ENCODE data around the gene SHH. TPM values are rescaled to one million over a fixed set of nuclear protein-coding genes. Genes with fewer than 3 reads are reported as not detected.

SHH gene
- total RNA-seq, 4 donors from 2014 or later, result not detected

DNA sequence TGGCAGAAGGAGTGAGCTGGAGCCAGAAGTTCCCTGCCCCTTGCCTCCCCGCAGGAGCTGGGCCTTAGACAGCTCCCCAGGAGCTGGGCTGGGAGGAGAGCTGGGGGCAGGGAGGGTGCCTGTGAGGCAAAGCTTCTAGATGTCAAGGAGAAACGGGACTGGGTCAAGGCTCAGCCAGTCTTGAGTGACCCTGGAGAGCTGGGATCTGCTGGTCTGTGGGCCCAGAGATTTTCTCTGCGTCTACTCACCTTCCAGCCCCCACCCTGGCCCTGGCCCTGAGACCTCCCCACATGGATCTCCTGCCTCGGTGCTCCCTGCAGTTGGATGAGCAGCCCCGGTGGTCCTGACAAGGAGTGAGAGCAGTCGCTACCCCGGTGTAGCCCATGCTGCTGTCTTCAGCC lies 20.3 kb upstream of the SHH start:
- 76 to 89% methylated on average over 3 to 5 of the region's 7 CpGs for WGBS, 2 donors
- TF ChIP-seq CTCF (IDR thresholded peaks at IDR 0.05), result no peak
- TF ChIP-seq POLR2A (IDR thresholded peaks at IDR 0.05), result no peak

GRCh38 chr7:155831807-155832524 lies 19.7 kb upstream of the SHH start:
- intact Hi-C loops (cut with DNase I), result no loop called here
- Histone ChIP-seq H3K27ac (no peak overlapping the region), H3K9me3 (no peaks in the 10 kb centered on the region), H3K4me1 (no peaks in the 10 kb centered on the region), H3K27me3 (peaks cover 0 to 47% (median 0%) of the 10 kb centered on the region in 4 donors), H3K36me3 (no peaks in the 10 kb centered on the region), H3K4me3 (no peak overlapping the region)
- no peak for TF ChIP-seq POLR2A (IDR thresholded peaks at IDR 0.05)
- no peak for DNase-seq
- WGBS, 2 donors, result 70 to 76% methylated on average over 11 to 16 of the region's 18 CpGs

More for the DNA sequence above, 20.3 kb upstream of the SHH start:
- Histone ChIP-seq H3K36me3 (no peaks in the 10 kb centered on the region), H3K9me3 (no peaks in the 10 kb centered on the region), H3K4me3 (no peak overlapping the region), H3K27ac (no peak overlapping the region), H3K27me3 (peaks cover 0 to 45% (median 0%) of the 10 kb centered on the region in 4 donors), H3K4me1 (no peaks in the 10 kb centered on the region)
- no peak for DNase-seq
- intact Hi-C loops (cut with DNase I), result no loop called here

GRCh38 chr7:155830961-155831806 lies 18.9 kb upstream of the SHH start:
- Histone ChIP-seq H3K27ac (no peak overlapping the region), H3K27me3 (peaks cover 0 to 40% (median 0%) of the 10 kb centered on the region in 4 donors), H3K9me3 (no peaks in the 10 kb centered on the region), H3K36me3 (no peaks in the 10 kb centered on the region), H3K4me3 (no peak overlapping the region), H3K4me1 (no peaks in the 10 kb centered on the region)
- DNase-seq, result no peak
- TF ChIP-seq CTCF (IDR thresholded peaks at IDR 0.05) (no peak), POLR2A (IDR thresholded peaks at IDR 0.05) (no peak)
- 82 to 92% methylated on average over 15 to 23 of the region's 46 CpGs for WGBS, 2 donors
- intact Hi-C loops (cut with DNase I), result no loop called here

DNA sequence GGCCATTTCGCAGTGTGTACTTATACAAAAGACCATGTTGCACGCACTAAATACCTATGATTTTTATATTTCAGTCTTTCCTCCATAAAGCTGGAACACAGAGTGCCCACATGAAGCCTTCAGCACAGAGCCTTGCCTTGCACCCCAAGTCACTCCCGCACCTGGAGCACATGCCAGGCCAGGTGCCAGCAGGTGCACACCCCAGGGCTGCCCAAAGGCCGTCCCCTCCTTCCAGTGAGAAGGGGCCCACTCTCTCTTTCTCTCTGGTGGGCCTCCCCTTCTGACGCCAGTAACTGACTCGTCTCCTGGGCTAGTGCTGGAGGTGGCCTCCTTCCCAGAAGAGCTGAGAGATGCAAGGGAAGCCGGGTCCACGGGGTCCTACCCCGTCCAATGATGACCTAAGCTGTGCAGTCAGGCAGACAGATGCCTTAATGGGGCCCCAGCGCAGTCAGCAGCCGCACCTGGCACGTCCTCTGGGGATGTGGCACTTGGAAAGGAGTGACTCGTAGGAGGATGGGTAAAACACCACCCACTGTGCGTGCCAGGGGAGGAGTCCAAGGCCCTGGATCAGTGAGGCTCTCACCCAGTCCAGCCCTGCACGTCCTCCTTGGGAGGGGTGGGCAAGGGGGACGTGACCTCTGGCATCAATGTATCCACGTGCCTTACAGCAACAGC lies 17.7 kb upstream of the SHH start:
- no peaks in the 10 kb centered on the region for H3K9me3 ChIP-seq
- H3K27ac ChIP-seq, result no peak overlapping the region
- WGBS, 2 donors, result 63 to 69% methylated on average over 10 to 11 of the region's 17 CpGs
- H3K36me3 ChIP-seq, result no peaks in the 10 kb centered on the region
- H3K4me3 ChIP-seq, result no peak overlapping the region
- peaks cover 0 to 43% (median 0%) of the 10 kb centered on the region in 4 donors for H3K27me3 ChIP-seq
- intact Hi-C loops (cut with DNase I), result no loop called here
- TF ChIP-seq POLR2A (IDR thresholded peaks at IDR 0.05) (no peak), CTCF (IDR thresholded peaks at IDR 0.05) (no peak)
- DNase-seq, result no peak
- no peaks in the 10 kb centered on the region for H3K4me1 ChIP-seq

- intact Hi-C loops (cut with DNase I), result no loop called here
- Histone ChIP-seq H3K27me3 (peaks cover 0 to 65% (median 0%) of the 10 kb centered on the region in 4 donors), H3K27ac (no peak overlapping the region), H3K4me3 (no peak overlapping the region), H3K4me1 (no peaks in the 10 kb centered on the region), H3K36me3 (no peaks in the 10 kb centered on the region), H3K9me3 (no peaks in the 10 kb centered on the region)
- no peak for DNase-seq
- 67 to 71% methylated on average over 1 to 3 of the region's 3 CpGs for WGBS, 2 donors
- TF ChIP-seq POLR2A (IDR thresholded peaks at IDR 0.05), result no peak
Measured at GRCh38 chr7:155825336-155825735, 13.1 kb upstream of the SHH start.
